GM19193 (cell line): ENCODE measurements around the gene UCHL5.

ENCODE experiments used
- POLR2A ChIP-seq: IDR thresholded peaks from 4 replicates; pipeline ENCODE4 v1.6.1; 2011; ENCODE audit not compliant: insufficient read depth, insufficient read length; ENCODE audit errors: extremely low read depth

UCHL5 gene, protein sequence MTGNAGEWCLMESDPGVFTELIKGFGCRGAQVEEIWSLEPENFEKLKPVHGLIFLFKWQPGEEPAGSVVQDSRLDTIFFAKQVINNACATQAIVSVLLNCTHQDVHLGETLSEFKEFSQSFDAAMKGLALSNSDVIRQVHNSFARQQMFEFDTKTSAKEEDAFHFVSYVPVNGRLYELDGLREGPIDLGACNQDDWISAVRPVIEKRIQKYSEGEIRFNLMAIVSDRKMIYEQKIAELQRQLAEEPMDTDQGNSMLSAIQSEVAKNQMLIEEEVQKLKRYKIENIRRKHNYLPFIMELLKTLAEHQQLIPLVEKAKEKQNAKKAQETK

DNA sequence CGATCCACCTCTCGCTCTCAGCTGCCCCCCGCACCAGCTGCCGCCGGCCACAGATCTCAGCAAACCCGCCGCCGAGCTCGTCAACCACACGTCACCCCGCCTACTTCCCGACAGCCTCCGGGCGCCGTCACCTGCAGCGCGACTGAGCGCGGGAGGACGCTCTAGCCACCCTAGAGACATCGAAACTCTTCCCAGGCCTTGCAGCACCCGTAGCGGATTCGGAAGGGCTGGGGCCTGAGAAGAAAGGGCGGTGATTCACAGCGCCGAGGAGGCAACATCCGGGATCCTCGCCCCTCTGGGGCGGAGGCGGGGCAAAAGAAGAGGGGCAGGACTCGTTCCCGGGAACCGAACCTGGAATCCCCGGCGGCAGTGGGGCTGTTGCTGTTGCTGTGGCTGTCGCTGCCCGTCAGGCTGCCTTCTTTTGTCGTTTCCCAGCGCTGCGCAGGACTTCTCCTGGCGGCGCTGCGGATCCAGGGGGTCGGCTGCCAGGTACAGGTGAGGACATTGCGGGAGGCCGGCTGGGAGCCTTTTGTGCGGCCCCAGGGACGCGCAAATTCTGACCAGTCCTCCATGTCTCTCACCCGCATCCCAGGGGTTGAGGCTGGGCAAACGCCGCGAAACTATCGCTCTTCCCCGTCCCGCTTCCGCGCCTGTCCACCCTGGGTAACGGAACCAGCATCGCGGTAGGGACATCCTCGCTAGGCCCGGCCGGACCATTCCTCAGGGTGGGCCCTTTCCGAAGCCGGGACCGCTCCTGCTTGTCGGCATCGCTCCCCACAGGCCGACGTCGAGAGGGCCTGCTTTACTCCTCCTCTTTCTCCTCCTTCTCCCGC lies at the start of gene UCHL5, which contains the start of gene RO60:
TSS of gene UCHL5 (minus strand) at position 79 of the 833 bp plus-strand sequence. CDS start 100 bp downstream, outside the sequence.
TSS of gene RO60 (plus strand) at position 331 of the 833 bp plus-strand sequence. CDS start 9,443 bp downstream, outside the sequence.
- TF ChIP-seq POLR2A = peak; percentile 95

DNA sequence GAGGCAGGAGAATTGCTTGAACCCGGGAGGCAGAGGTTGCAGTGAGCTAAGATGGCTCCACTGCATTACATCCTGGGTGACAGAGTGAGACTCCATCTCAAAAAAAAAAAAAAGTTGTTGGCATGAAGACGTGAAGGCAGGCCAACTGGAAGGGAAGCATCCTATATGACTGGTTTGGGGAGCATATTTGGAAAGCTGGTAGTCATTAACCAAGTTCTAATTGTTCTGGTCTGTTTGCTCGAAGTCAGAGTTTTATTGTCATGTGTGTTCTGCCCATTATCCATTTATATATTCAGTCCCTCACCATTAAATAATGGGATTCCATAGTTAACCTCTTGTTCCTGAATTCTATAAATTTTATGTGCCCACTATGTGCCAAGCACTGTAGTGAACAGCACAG lies 49.3 kb upstream of the UCHL5 start:
- TF ChIP-seq POLR2A = no peak

- TF ChIP-seq POLR2A = no peak
These were observed 46.6 kb upstream of the UCHL5 start for GRCh38 chr1:193105821-193106177.

- peak; percentile 87 for TF ChIP-seq POLR2A
These were observed 46.0 kb upstream of the UCHL5 start, which contains the start of gene GLRX2 for GRCh38 chr1:193104907-193105820. Gene GLRX2 (minus strand): TSS chr1:193105414. CDS start chr1:193105382, 32 bp downstream.

GRCh38 chr1:193104502-193104906 lies 45.3 kb upstream of the UCHL5 start:
- TF ChIP-seq POLR2A = no peak

DNA sequence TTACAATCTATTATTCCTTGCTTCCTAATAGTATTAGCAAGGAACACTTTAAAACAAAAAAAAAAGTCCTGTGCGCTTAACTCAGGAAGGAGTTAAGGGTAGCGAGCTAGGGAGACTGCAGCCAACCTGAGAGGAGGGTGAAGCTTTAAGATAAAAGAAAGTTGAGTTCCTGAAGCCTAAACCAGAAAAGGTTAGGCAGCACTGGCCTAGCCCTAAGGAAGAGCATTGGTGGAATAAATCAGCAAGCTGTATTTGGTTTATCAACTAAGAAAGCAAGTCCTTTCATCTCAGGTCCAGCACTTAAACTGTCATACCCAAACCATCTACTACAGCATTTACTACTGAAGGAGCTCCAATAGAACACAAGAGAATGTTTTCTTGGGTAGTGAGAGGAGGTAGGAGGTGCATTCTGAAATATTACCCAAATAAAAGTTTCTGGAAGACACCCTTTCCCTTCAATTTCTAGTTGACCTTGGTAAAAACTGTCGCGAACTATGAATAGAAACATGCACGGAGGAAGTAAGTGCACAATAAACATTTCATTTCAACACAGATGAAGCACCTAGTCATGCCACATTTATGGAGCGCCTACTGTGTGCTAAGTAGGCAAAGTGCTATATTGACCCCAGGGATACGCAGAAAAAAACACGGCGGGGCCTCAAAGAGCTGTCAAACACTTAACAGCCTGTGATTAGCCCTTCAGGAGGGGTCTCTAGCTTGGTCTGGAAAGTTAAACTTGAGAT lies 44.8 kb upstream of the UCHL5 start:
- TF ChIP-seq POLR2A = no peak

DNA sequence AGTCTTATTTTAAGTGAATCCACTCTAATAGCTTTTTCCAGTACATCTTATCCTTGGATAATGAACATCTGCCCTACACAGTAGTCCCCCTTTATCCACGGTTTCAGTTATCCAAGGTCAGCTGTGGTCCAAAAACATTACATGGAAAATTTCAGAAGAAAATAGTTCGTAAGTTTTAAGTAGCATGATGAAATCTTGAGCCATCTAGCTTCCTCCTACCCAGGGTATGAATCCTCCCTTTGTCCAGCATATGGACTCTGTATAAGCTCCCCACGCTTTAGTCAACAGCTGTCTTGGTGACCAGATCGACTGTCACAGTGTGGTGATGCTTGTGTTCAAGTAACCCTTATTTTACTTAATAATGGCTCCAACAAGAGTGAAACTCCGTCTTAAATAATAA lies 43.5 kb upstream of the UCHL5 start:
- TF ChIP-seq POLR2A = no peak

- no peak for TF ChIP-seq POLR2A
These were observed 35.0 kb upstream of the UCHL5 start for GRCh38 chr1:193094112-193094511.

- TF ChIP-seq POLR2A = no peak
These were observed 31.7 kb upstream of the UCHL5 start for GRCh38 chr1:193090865-193091264.

DNA sequence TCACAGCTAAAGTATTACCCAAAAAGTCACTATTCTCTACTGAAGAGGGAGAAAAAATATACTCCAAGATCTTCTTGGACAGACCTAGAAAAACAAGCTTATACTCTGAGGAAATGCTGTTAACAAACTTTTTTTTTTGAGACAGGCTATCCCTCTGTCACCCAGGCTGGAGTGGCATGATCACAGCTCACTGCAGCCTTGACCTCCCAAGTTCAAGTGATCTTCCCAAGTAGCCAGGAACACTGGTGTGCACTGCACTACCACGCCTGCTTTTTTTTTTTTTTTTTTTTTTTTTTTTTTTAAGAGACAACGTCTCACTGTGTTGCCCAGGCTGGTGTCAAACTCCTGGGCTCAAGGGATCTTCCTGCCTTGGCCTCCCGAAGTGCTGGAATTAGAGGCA lies 28.7 kb upstream of the UCHL5 start:
- TF ChIP-seq POLR2A = no peak

GRCh38 chr1:193086342-193086741 lies 27.2 kb upstream of the UCHL5 start:
- TF ChIP-seq POLR2A = no peak

DNA sequence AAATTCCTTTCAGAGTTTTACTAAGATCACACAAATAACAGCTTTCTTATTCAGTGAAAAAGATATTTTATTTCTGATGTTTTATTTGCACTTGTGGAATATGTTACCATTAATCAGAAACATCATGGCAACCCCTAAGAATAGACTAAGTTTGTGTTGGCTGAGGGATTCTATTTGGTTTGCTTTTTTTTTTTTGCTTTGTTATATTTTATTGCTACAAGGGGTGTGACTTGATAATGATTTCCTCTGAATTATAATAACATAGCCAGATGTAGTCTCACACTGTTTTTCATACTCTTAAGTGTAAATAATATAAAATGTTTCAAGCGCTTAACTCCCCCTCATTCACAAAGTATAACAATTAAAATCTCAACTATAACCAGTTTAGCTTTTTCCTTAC lies 26.1 kb upstream of the UCHL5 start:
- TF ChIP-seq POLR2A = no peak

GRCh38 chr1:193083365-193084088 lies 24.4 kb upstream of the UCHL5 start:
- TF ChIP-seq POLR2A = no peak
